DOHH2 (cell line): ENCODE results near the gene SORBS2.

ENCODE experiments used
- H3F3A ChIP-seq: fragments of 200-600 bp; sonication (generic), shearing (Covaris generic); 2 replicates; pipeline ENCODE4 v1.6.0; 2016; ENCODE audit warnings: antibody characterized with exemption, mild to moderate bottlenecking; ENCODE audit not compliant: control insufficient read depth, insufficient read depth
- H3K27ac ChIP-seq: fragments of 200-600 bp; sonication (generic); 2 replicates; pipeline ENCODE4 v1.5.1; 2014; ENCODE audit warnings: low read depth, mild to moderate bottlenecking, low read length, moderate library complexity
- H3K27me3 ChIP-seq: fragments of 200-600 bp; sonication (generic); 2 replicates; pipeline ENCODE4 v1.6.1; 2014; ENCODE audit warnings: mild to moderate bottlenecking, low read length, mixed read lengths; ENCODE audit not compliant: control insufficient read depth
- H3K36me3 ChIP-seq: fragments of 200-600 bp; sonication (generic); 2 replicates; pipeline ENCODE4 v1.6.1; 2014; ENCODE audit warnings: mild to moderate bottlenecking, low read length, moderate library complexity, mixed read lengths; ENCODE audit not compliant: control insufficient read depth
- H3K4me1 ChIP-seq: fragments of 200-600 bp; sonication (generic); 2 replicates; pipeline ENCODE4 v1.6.1; 2014; ENCODE audit warnings: mild to moderate bottlenecking, low read length, mixed read lengths; ENCODE audit not compliant: control insufficient read depth
- H3K4me2 ChIP-seq: fragments of 200-600 bp; sonication (generic); 2 replicates; pipeline ENCODE4 v1.6.0; 2014; ENCODE audit warnings: mild to moderate bottlenecking, low read length, moderate library complexity
- H3K4me3 ChIP-seq: fragments of 200-600 bp; sonication (generic); 2 replicates; pipeline ENCODE4 v1.5.1; 2014; ENCODE audit warnings: mild to moderate bottlenecking, low read length, mixed read lengths
- H3K79me2 ChIP-seq: fragments of 200-600 bp; sonication (generic); 2 replicates; pipeline ENCODE4 v1.6.1; 2014; ENCODE audit warnings: mild to moderate bottlenecking, low read length, mixed read lengths; ENCODE audit not compliant: control insufficient read depth
- H3K9me2 ChIP-seq: fragments of 200-600 bp; sonication (generic); replicated peaks from 2 replicates; pipeline ENCODE4 v1.6.1; 2014; ENCODE audit warnings: mild to moderate bottlenecking, low read length, mixed read lengths; ENCODE audit not compliant: control insufficient read depth
- H3K9me3 ChIP-seq: fragments of 200-600 bp; sonication (generic); 2 replicates; pipeline ENCODE4 v1.6.1; 2014; ENCODE audit warnings: antibody characterized with exemption, low read length, mixed read lengths; ENCODE audit not compliant: control insufficient read depth, insufficient read depth
- H4K20me1 ChIP-seq: fragments of 200-600 bp; sonication (generic); 2 replicates; pipeline ENCODE4 v1.6.0; 2014; ENCODE audit warnings: low read depth, mild to moderate bottlenecking, antibody characterized with exemption, low read length, moderate library complexity; ENCODE audit not compliant: control insufficient read depth, insufficient read depth
- EZH2phosphoT487 ChIP-seq: fragments of 200-600 bp; sonication (generic); IDR thresholded peaks from 2 replicates; pipeline ENCODE4 v1.6.1; 2017; ENCODE audit warnings: borderline replicate concordance, mild to moderate bottlenecking, antibody characterized with exemption, low read length, moderate library complexity, mixed read lengths
- TF ChIP-seq, protein P1 (sequence below): fragments of 200-600 bp; sonication (generic); IDR thresholded peaks from one replicate; pipeline ENCODE4 v1.5.1; 2014; ENCODE audit warnings: antibody characterized with exemption, mild to moderate bottlenecking, low read depth, low read length; ENCODE audit not compliant: poor library complexity, severe bottlenecking

SORBS2 gene

DNA sequence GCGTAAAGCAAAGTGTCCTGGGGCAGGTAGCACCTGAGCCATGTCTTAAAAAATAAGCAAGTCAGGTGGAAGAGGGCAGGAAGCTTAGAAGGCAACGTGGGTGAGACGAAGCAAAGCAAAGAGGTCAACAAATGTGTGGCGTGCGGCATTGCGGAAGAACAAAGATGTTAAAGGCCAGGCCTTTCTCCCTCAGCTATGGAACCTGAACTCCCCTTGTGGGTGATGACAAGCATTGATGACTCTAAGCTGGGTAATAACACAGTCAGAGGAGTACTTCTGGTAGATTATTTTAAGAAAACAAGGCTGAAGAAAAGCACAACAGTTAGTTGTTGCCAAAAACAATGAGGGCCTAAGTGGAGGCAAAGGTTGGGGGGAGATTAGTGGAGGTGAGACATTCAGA, 29.0 kb upstream of the SORBS2 start:
- no peaks in the 10 kb centered on the region for H3K9me3 ChIP-seq
- H3K4me2 ChIP-seq: no peak overlapping the region
- H3K79me2 ChIP-seq: no peaks in the 10 kb centered on the region
- H3K4me1 ChIP-seq: no peaks in the 10 kb centered on the region
- H4K20me1 ChIP-seq: no peaks in the 10 kb centered on the region
- no peaks in the 10 kb centered on the region for H3F3A ChIP-seq
- TF ChIP-seq, protein P1, sequence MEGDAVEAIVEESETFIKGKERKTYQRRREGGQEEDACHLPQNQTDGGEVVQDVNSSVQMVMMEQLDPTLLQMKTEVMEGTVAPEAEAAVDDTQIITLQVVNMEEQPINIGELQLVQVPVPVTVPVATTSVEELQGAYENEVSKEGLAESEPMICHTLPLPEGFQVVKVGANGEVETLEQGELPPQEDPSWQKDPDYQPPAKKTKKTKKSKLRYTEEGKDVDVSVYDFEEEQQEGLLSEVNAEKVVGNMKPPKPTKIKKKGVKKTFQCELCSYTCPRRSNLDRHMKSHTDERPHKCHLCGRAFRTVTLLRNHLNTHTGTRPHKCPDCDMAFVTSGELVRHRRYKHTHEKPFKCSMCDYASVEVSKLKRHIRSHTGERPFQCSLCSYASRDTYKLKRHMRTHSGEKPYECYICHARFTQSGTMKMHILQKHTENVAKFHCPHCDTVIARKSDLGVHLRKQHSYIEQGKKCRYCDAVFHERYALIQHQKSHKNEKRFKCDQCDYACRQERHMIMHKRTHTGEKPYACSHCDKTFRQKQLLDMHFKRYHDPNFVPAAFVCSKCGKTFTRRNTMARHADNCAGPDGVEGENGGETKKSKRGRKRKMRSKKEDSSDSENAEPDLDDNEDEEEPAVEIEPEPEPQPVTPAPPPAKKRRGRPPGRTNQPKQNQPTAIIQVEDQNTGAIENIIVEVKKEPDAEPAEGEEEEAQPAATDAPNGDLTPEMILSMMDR: no peak
- TF ChIP-seq EZH2phosphoT487: no peak
- peaks cover 3% of the 10 kb centered on the region; the same call in 1 of the 2 replicates for H3K27me3 ChIP-seq
- H3K4me3 ChIP-seq: no peak overlapping the region
- no peak overlapping the region for H3K27ac ChIP-seq
- H3K36me3 ChIP-seq: no peaks in the 10 kb centered on the region
- H3K9me2 ChIP-seq: no peaks in the 10 kb centered on the region; the same call in 1 of the 2 replicates

DNA sequence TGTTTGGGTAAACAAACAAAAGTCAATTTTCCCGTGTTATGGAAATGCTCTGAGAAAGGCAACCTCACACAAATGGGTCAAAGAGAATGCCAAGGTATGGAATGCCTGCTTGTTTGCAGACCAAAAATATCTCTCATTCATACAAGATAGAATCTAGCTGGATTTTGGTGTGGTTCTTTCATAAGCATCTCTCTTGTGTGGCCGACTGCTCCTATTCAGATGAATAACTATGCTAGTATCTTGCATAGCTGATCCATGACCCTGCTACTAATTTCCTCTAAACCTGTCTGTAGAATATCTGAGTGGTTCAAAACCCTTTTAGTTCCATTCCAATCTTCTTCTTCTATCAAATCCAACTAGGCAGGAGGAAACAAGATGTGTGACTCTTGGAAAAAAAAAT, 28.2 kb upstream of the SORBS2 start:
- H3K27ac ChIP-seq: no peak overlapping the region
- no peaks in the 10 kb centered on the region for H3K36me3 ChIP-seq
- H3K9me2 ChIP-seq: no peaks in the 10 kb centered on the region; the same call in 1 of the 2 replicates
- peaks cover 3% of the 10 kb centered on the region; the same call in 1 of the 2 replicates for H3K27me3 ChIP-seq
- H3F3A ChIP-seq: no peaks in the 10 kb centered on the region
- H3K9me3 ChIP-seq: no peaks in the 10 kb centered on the region
- no peak overlapping the region for H3K4me3 ChIP-seq
- H3K4me2 ChIP-seq: no peak overlapping the region
- TF ChIP-seq, protein P1: no peak
- no peak for TF ChIP-seq EZH2phosphoT487
- no peaks in the 10 kb centered on the region for H3K79me2 ChIP-seq
- no peaks in the 10 kb centered on the region for H4K20me1 ChIP-seq
- no peaks in the 10 kb centered on the region for H3K4me1 ChIP-seq

DNA sequence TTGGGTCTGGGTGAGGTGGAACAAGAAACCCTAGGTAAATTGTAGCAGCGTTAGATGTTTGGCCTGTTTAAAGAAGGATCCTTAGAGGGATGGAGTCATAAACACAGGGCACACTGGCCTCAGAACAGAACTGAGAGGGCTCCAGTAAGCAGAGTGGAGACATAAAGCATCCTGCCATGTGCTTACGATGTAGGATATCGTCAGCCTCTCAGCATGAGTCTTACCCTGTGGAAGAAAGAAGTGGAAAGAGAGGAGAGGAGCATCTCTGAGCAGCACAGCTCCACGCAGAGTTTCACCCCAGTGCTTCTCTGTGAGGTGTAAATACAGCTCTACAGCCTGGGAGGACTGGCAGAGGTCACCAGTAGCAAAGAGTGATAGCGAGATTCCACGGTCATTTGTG, 27.8 kb upstream of the SORBS2 start:
- Histone ChIP-seq H4K20me1 (no peaks in the 10 kb centered on the region), H3K4me1 (no peaks in the 10 kb centered on the region), H3K27ac (no peak overlapping the region), H3K36me3 (no peaks in the 10 kb centered on the region), H3K27me3 (peaks cover 3% of the 10 kb centered on the region; the same call in 1 of the 2 replicates), H3K4me2 (no peak overlapping the region), H3K9me3 (no peaks in the 10 kb centered on the region), H3K9me2 (no peaks in the 10 kb centered on the region; the same call in 1 of the 2 replicates), H3F3A (no peaks in the 10 kb centered on the region), H3K79me2 (no peaks in the 10 kb centered on the region), H3K4me3 (no peak overlapping the region)
- TF ChIP-seq EZH2phosphoT487: no peak

DNA sequence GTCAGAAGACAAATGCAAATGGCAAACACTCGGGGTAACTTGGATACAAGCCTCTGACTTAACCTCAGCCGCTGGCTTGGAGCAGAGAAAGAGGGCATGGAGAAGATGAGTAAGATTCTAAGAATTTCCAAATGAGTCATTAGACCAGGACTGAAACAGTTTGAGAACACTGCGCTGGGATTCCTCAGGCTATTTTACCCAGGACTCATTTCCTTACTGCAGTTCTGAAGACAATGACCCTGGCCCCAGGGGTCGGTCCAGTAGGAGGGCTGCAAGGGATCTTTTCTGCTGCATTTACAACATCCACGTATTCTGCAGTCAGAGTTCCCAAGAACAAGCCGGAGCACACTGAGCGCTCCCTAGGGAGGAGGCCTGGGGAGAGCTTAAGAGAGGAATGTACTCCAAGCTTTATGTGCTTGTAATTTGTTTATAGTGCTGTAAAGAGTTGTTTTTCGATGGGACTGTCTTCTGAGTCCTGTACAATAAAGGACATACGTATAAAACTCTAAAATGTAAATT, 27.3 kb upstream of the SORBS2 start:
- Histone ChIP-seq H3K9me3 (no peaks in the 10 kb centered on the region), H3K36me3 (no peaks in the 10 kb centered on the region), H3K4me3 (no peak overlapping the region), H4K20me1 (no peaks in the 10 kb centered on the region), H3K79me2 (no peaks in the 10 kb centered on the region), H3K4me2 (no peak overlapping the region), H3K27ac (no peak overlapping the region), H3F3A (no peaks in the 10 kb centered on the region), H3K9me2 (no peaks in the 10 kb centered on the region; the same call in 1 of the 2 replicates), H3K4me1 (no peaks in the 10 kb centered on the region), H3K27me3 (peaks cover 3% of the 10 kb centered on the region; the same call in 1 of the 2 replicates)
- TF ChIP-seq, protein P1: no peak
- TF ChIP-seq EZH2phosphoT487: no peak
